Prostate gland (tissue), 2 donors: ENCODE results near the gene HCFC1.

Experiments used
- CTCF ChIP-seq, 4 experiments: fragments of 200-600 bp in 2 of 4; fragments of 450-650 bp in 2 of 4; sonication (generic) in 2 of 4; IDR thresholded peaks; 1 replicate in 3 of 4; 2 replicates in 1 of 4; pipeline ENCODE4 v1.5.1; 2016 to 2019; ENCODE audit warnings: antibody characterized with exemption in 4 of 4, mild to moderate bottlenecking in 2 of 4, moderate library complexity in 2 of 4
- POLR2A ChIP-seq: fragments of 450-650 bp; IDR thresholded peaks from one replicate; pipeline ENCODE4 v1.6.1; 2016; ENCODE audit warnings: antibody characterized with exemption, mild to moderate bottlenecking
- POLR2AphosphoS5 ChIP-seq: sonication (generic); formaldehyde crosslinking; IDR thresholded peaks from one replicate; pipeline ENCODE4 v1.6.1; 2017; ENCODE audit warnings: antibody characterized with exemption

- no peak for TF ChIP-seq CTCF (IDR thresholded peaks at IDR 0.05)
- TF ChIP-seq POLR2A: no peak
- TF ChIP-seq POLR2AphosphoS5: no peak
Measured at GRCh38 chrX:153913211-153913610, 58.4 kb downstream of the HCFC1 start.
